Measurements from ENCODE around the gene SELENOP. TPM values are rescaled to one million over a fixed set of nuclear protein-coding genes. Genes with fewer than 3 reads are reported as not detected.

The SELENOP gene
- 0.18 to 0.40 TPM (median 0.25 TPM) in 5 replicates for total RNA-seq (2022; extraction: Qiagen RNA extraction)

GRCh38 chr5:42811591-42812446, at the start of gene SELENOP:
Gene SELENOP (minus strand): TSS chr5:42811892. CDS start chr5:42808353, 3,539 bp downstream.

GRCh38 chr5:42756606-42757601, 54.8 kb downstream of the SELENOP start, which contains the start of gene CCDC152:
Gene CCDC152 (plus strand): TSS chr5:42756818. CDS start chr5:42759122, 2,304 bp downstream.

Other genes starting within 250 kb of the SELENOP start
- gene CCDC152, start 55.1 kb downstream of the SELENOP start, total RNA-seq (2022; extraction: Qiagen RNA extraction): not detected in 5 replicates
- 1.8 to 3.1 TPM (median 3.0 TPM) in 5 replicates for gene ANXA2R, start 228.4 kb upstream of the SELENOP start, total RNA-seq (2022; extraction: Qiagen RNA extraction)